Omental fat pad (tissue), 4 donors: ENCODE results near the gene NCOA3. TPM values are rescaled to one million over a fixed set of nuclear protein-coding genes. Genes with fewer than 3 reads are reported as not detected.

Experiments used
- ATAC-seq: fragments of 150-250 bp; one replicate; pipeline ENCODE4 v1.9.1; 2016; ENCODE audit warnings: mild to moderate bottlenecking, moderate library complexity; ENCODE audit not compliant: low FRiP score
- DNase-seq: peaks from one replicate; pipeline ENCODE4 v3.0.0-alpha.2; 2019; ENCODE audit warnings: low spot score
- CTCF ChIP-seq, 3 donors: fragments of 450-650 bp; IDR thresholded peaks; one replicate each; pipeline ENCODE4 v1.5.1; 2016 to 2017; ENCODE audit warnings: antibody characterized with exemption in 3 of 3, mild to moderate bottlenecking in 3 of 3, moderate library complexity in 2 of 3
- total RNA-seq, 4 donors: library from RNA; depleted of rRNA; stranded (reverse); fragments of >200 nt; gene quantifications; one replicate each; pipeline ENCODE4 v1.1.0, GENCODE V29; 2016

The NCOA3 gene
- total RNA-seq, 4 donors from 2014 or later: 33.7 to 70.6 (median 43.7) TPM

- ATAC-seq (no peak), DNase-seq (no peak)
- no peak for TF ChIP-seq CTCF (IDR thresholded peaks at IDR 0.05)
These were observed 167.4 kb downstream of the NCOA3 start for GRCh38 chr20:47669152-47669425.

- DNase-seq (no peak), ATAC-seq (no peak)
- TF ChIP-seq CTCF (IDR thresholded peaks at IDR 0.05): no peak
These were observed 167.8 kb downstream of the NCOA3 start for GRCh38 chr20:47669489-47669888.

GRCh38 chr20:47669927-47670890 lies 168.5 kb downstream of the NCOA3 start:
- no peak for TF ChIP-seq CTCF (IDR thresholded peaks at IDR 0.05)
- DNase-seq (no peak), ATAC-seq (no peak)

- DNase-seq (no peak), ATAC-seq (no peak)
- no peak for TF ChIP-seq CTCF (IDR thresholded peaks at IDR 0.05)
These were observed 169.2 kb downstream of the NCOA3 start for GRCh38 chr20:47670913-47671312.

GRCh38 chr20:47672166-47672565 lies 170.5 kb downstream of the NCOA3 start:
- ATAC-seq (no peak), DNase-seq (no peak)
- TF ChIP-seq CTCF (IDR thresholded peaks at IDR 0.05): no peak

- DNase-seq: no peak
- no peak for ATAC-seq
- TF ChIP-seq CTCF (IDR thresholded peaks at IDR 0.05): no peak
These were observed 171.4 kb downstream of the NCOA3 start for GRCh38 chr20:47672886-47673670.

- TF ChIP-seq CTCF (IDR thresholded peaks at IDR 0.05): no peak
- no peak for ATAC-seq
- DNase-seq: no peak
These were observed 171.9 kb downstream of the NCOA3 start for GRCh38 chr20:47673671-47673955.
